ENCODE results near the gene MTG1.
A peak's percentile ranks its signal among the peaks of the same experiment; 100 is the strongest.

The MTG1 gene

GRCh38 chr10:133388236-133388972 lies 5.6 kb upstream of the MTG1 start:
- DNase-seq (ENCODE audit: low spot score) = no peak
- in situ Hi-C loops (cut with MboI; ENCODE audit: low sequenced_read_pairs, unreplicated experiment) = no loop called here
- no peak for TF ChIP-seq CTCF (IDR thresholded peaks at IDR 0.05; ENCODE audit: borderline replicate concordance, control extremely low read depth, extremely low read depth, insufficient read depth, missing control alignments)

GRCh38 chr10:133388973-133389818 lies 4.8 kb upstream of the MTG1 start:
- in situ Hi-C loops (cut with MboI; ENCODE audit: low sequenced_read_pairs, unreplicated experiment) = no loop called here
- peak; percentile 88 for DNase-seq (ENCODE audit: low spot score)
- no peak for TF ChIP-seq CTCF (IDR thresholded peaks at IDR 0.05; ENCODE audit: borderline replicate concordance, control extremely low read depth, extremely low read depth, insufficient read depth, missing control alignments)

GRCh38 chr10:133390597-133391248 lies 3.2 kb upstream of the MTG1 start:
- TF ChIP-seq CTCF (IDR thresholded peaks at IDR 0.05; ENCODE audit: borderline replicate concordance, control extremely low read depth, extremely low read depth, insufficient read depth, missing control alignments) = no peak
- no peak for DNase-seq (ENCODE audit: low spot score)
- in situ Hi-C loops (cut with MboI; ENCODE audit: low sequenced_read_pairs, unreplicated experiment) = no loop called here

GRCh38 chr10:133391249-133391635 lies 2.7 kb upstream of the MTG1 start:
- TF ChIP-seq CTCF (IDR thresholded peaks at IDR 0.05; ENCODE audit: borderline replicate concordance, control extremely low read depth, extremely low read depth, insufficient read depth, missing control alignments) = no peak
- no peak for DNase-seq (ENCODE audit: low spot score)
- in situ Hi-C loops (cut with MboI; ENCODE audit: low sequenced_read_pairs, unreplicated experiment) = no loop called here

GRCh38 chr10:133391761-133392518 lies 2.0 kb upstream of the MTG1 start:
- TF ChIP-seq CTCF (IDR thresholded peaks at IDR 0.05; ENCODE audit: borderline replicate concordance, control extremely low read depth, extremely low read depth, insufficient read depth, missing control alignments) = no peak
- peak; percentile 35 for DNase-seq (ENCODE audit: low spot score)
- in situ Hi-C loops (cut with MboI; ENCODE audit: low sequenced_read_pairs, unreplicated experiment) = no loop called here
